ENCODE measurements around the gene GHRHR. TPM values are rescaled to one million over a fixed set of nuclear protein-coding genes. Genes with fewer than 3 reads are reported as not detected.

GHRHR gene
- total RNA-seq, 4 donors from 2014 or later: not detected

- peaks cover 0 to 8% (median 0%) of the 10 kb centered on the region in 4 donors for H3K27me3 ChIP-seq
- no peak overlapping the region for H3K4me3 ChIP-seq
- 41 to 64% methylated on average over 2 to 4 of the region's 4 CpGs for WGBS, 2 donors
- TF ChIP-seq, protein P1, sequence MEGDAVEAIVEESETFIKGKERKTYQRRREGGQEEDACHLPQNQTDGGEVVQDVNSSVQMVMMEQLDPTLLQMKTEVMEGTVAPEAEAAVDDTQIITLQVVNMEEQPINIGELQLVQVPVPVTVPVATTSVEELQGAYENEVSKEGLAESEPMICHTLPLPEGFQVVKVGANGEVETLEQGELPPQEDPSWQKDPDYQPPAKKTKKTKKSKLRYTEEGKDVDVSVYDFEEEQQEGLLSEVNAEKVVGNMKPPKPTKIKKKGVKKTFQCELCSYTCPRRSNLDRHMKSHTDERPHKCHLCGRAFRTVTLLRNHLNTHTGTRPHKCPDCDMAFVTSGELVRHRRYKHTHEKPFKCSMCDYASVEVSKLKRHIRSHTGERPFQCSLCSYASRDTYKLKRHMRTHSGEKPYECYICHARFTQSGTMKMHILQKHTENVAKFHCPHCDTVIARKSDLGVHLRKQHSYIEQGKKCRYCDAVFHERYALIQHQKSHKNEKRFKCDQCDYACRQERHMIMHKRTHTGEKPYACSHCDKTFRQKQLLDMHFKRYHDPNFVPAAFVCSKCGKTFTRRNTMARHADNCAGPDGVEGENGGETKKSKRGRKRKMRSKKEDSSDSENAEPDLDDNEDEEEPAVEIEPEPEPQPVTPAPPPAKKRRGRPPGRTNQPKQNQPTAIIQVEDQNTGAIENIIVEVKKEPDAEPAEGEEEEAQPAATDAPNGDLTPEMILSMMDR (IDR thresholded peaks at IDR 0.05): no peak
- no peak for TF ChIP-seq POLR2A (IDR thresholded peaks at IDR 0.05)
- H3K36me3 ChIP-seq: no peaks in the 10 kb centered on the region
- no peak overlapping the region for H3K27ac ChIP-seq
- no peaks in the 10 kb centered on the region for H3K4me1 ChIP-seq
- no peak for DNase-seq
- intact Hi-C loops (cut with DNase I): no loop called here
- H3K9me3 ChIP-seq: no peaks in the 10 kb centered on the region
Observed at GRCh38 chr7:30965372-30965771, 1.6 kb downstream of the GHRHR start.

GRCh38 chr7:30965883-30966282 is 2.1 kb downstream of the GHRHR start:
- no peak for DNase-seq
- intact Hi-C loops (cut with DNase I): no loop called here
- 68 to 77% methylated on average over 3 to 4 of the region's 9 CpGs for WGBS, 2 donors
- Histone ChIP-seq H3K36me3 (no peaks in the 10 kb centered on the region), H3K9me3 (no peaks in the 10 kb centered on the region), H3K27ac (no peak overlapping the region), H3K4me1 (no peaks in the 10 kb centered on the region), H3K27me3 (peaks cover 0 to 8% (median 0%) of the 10 kb centered on the region in 4 donors), H3K4me3 (no peak overlapping the region)
- TF ChIP-seq, protein P1 (IDR thresholded peaks at IDR 0.05): no peak
- no peak for TF ChIP-seq POLR2A (IDR thresholded peaks at IDR 0.05)

DNA sequence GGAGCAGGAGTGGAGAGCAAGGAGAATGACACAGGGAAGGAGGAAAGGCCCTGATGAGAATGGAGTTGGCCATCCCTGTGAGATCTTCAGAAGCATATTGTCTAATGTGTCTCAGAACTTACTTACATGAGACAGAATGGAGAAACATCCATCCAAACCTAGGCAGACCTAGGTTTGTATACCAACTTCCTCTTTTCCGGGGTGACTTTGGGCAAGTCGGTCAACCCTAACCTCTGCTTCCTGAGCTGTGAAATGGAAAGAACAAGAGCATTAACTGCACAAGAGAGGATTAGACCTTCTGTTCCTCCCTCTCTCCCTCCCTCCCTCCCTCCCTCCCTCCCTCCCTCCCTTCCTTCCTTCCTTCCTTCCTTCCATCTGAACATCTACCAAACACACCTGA is 4.5 kb downstream of the GHRHR start:
- no peak overlapping the region for H3K4me3 ChIP-seq
- WGBS, 2 donors: 50 to 76% methylated on average over 2 of the region's 2 CpGs
- H3K27me3 ChIP-seq: peaks cover 0 to 22% (median 0%) of the 10 kb centered on the region in 4 donors
- H3K4me1 ChIP-seq: no peaks in the 10 kb centered on the region
- H3K36me3 ChIP-seq: no peaks in the 10 kb centered on the region
- intact Hi-C loops (cut with DNase I): no loop called here
- TF ChIP-seq, protein P1 (IDR thresholded peaks at IDR 0.05): no peak
- TF ChIP-seq POLR2A (IDR thresholded peaks at IDR 0.05): no peak
- H3K9me3 ChIP-seq: no peaks in the 10 kb centered on the region
- H3K27ac ChIP-seq: no peak overlapping the region
- DNase-seq: no peak

- no peak overlapping the region for H3K27ac ChIP-seq
- H3K27me3 ChIP-seq: peaks cover 0 to 22% (median 0%) of the 10 kb centered on the region in 4 donors
- H3K4me1 ChIP-seq: no peaks in the 10 kb centered on the region
- 63 to 78% methylated on average over 3 to 4 of the region's 7 CpGs for WGBS, 2 donors
- no peaks in the 10 kb centered on the region for H3K9me3 ChIP-seq
- no peak for TF ChIP-seq POLR2A (IDR thresholded peaks at IDR 0.05)
- TF ChIP-seq, protein P1 (IDR thresholded peaks at IDR 0.05): no peak
- intact Hi-C loops (cut with DNase I): no loop called here
- H3K36me3 ChIP-seq: no peaks in the 10 kb centered on the region
- no peak for DNase-seq
- H3K4me3 ChIP-seq: no peak overlapping the region
Observed at GRCh38 chr7:30968747-30969603, 5.2 kb downstream of the GHRHR start.

DNA sequence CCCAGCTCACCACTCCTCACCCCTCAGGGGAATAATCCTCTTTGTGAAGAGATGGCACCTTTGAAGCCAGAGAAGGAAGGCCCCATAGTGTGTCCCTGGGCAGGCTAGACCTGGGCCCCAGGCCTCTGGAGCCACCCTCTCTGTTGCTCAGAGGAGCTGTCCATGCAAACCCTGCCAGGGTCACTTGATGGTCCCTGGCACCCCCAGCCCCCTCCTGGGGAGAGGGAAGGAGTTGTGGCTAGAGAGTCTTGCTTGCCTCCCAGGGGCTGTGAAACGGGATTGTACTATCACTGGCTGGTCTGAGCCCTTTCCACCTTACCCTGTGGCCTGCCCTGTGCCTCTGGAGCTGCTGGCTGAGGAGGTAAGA is 5.8 kb downstream of the GHRHR start:
- Histone ChIP-seq H3K27ac (no peak overlapping the region), H3K27me3 (peaks cover 0 to 19% (median 0%) of the 10 kb centered on the region in 4 donors), H3K36me3 (no peaks in the 10 kb centered on the region), H3K9me3 (no peaks in the 10 kb centered on the region), H3K4me1 (peaks cover 0 to 2% (median 0%) of the 10 kb centered on the region in 3 donors), H3K4me3 (no peak overlapping the region)
- no CpG with 5 or more reads among the region's 1 CpG for WGBS, 2 donors
- no peak for DNase-seq
- no peak for TF ChIP-seq POLR2A (IDR thresholded peaks at IDR 0.05)
- TF ChIP-seq, protein P1 (IDR thresholded peaks at IDR 0.05): no peak
- intact Hi-C loops (cut with DNase I): no loop called here

All from esophagus squamous epithelium (tissue), 5 donors.